ENCODE measurements around the gene NHSL1. TPM values are rescaled to one million over a fixed set of nuclear protein-coding genes. Genes with fewer than 3 reads are reported as not detected.

Gene NHSL1
- total and polyA plus RNA-seq, 2 of the 8 experiments (the other 6 are each of a cell fraction or from before 2014, with no cell fraction given), result 7.2 to 32.4 TPM

DNA sequence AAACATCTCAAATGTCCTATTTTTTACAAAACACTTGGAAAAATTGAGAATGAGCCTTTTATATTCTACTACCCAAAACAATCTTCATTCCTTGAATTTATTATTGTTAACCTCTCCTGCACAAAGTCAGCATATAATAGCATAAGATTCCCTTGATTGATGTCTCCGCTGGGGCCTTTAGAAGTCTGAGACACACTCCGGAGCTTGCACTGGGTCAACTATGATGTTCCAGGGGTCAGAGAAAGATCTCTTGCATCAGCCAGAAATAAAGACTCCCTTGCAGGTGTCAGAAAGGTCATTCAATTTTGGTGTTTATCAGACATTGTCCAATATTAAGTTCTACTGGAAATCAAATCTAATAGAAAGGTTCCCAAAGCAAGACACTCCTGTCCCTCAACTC, 29.7 kb upstream of the NHSL1 start:
- H2AK5ac ChIP-seq (ENCODE audit: low read depth, low read length), result no peak overlapping the region
- H3K27ac ChIP-seq (ENCODE audit: low read depth, low read length), result no peak overlapping the region
- H3K14ac ChIP-seq (ENCODE audit: insufficient read length), result no peak overlapping the region
- no peak overlapping the region for H4K8ac ChIP-seq (ENCODE audit: extremely low read depth, insufficient read depth, low read length)
- H2BK120ac ChIP-seq (replicated peaks; ENCODE audit: low read depth, low read length), result no peak overlapping the region
- no peak for FAIRE-seq
- H3K9me3 ChIP-seq (ENCODE audit: insufficient read depth in 2 of 2, low read depth in 1 of 2, low read length in 1 of 2), result no peaks in the 10 kb centered on the region
- ChIA-PET CTCF (ENCODE audit: partially characterized antibody) (interaction anchor here (0.6 to 1.8 kb wide), 7 partner anchors 8 to 101 kb away, joined by 3 to 4 read pairs (median 3); no protein-coding TSS in a partner anchor), POLR2A (ENCODE audit: partially characterized antibody) (no interaction called here)
- no peaks in the 10 kb centered on the region for H4K20me1 ChIP-seq (replicated peaks in 1 of 2; ENCODE audit: control insufficient read depth in 1 of 2, insufficient read depth in 2 of 2, low read length in 2 of 2)
- no peak for DNase-seq (ENCODE audit: low read depth in 1 of 2, low spot score in 2 of 2)
- WGBS, 2 experiments (ENCODE audit: extremely low coverage in 1 of 2, insufficient coverage in 1 of 2, insufficient read length in 1 of 2, insufficient replicate concordance in 2 of 2, low coverage in 1 of 2, low lambda C conversion rate in 2 of 2, missing lambda C conversion rate in 1 of 2), result 83% methylated on average over 2 of the region's 2 CpGs; no CpG with 5 or more reads in 1 of the 2 experiments
- no peak overlapping the region for H2BK5ac ChIP-seq (ENCODE audit: low read depth, low read length)
- H2BK12ac ChIP-seq (ENCODE audit: low read depth, low read length), result no peak overlapping the region
- H3K4me3 ChIP-seq (ENCODE audit: extremely low read depth in 1 of 4, insufficient read depth in 2 of 4, low read depth in 3 of 4, low read length in 4 of 4), result no peak overlapping the region
- no peaks in the 10 kb centered on the region for H3K27me3 ChIP-seq (replicated peaks in 1 of 4; ENCODE audit: control insufficient read depth in 3 of 4, extremely low read depth in 1 of 4, insufficient read depth in 3 of 4, low read length in 3 of 4)
- H2AFZ ChIP-seq (ENCODE audit: low read length), result no peak overlapping the region
- H2BK20ac ChIP-seq (ENCODE audit: low read length), result no peak overlapping the region
- H3K23ac ChIP-seq (ENCODE audit: insufficient read length), result no peak overlapping the region
- no peak overlapping the region for H3K4ac ChIP-seq (replicated peaks; ENCODE audit: insufficient read length, low read depth, low read length)
- H3K79me2 ChIP-seq (ENCODE audit: control insufficient read depth in 1 of 2, insufficient read depth in 2 of 2, low read length in 2 of 2), result no peaks in the 10 kb centered on the region; a peak in 1 of 4 replicates
- no peak overlapping the region for H3K18ac ChIP-seq (ENCODE audit: extremely low read depth, low read length)
- H3K23me2 ChIP-seq (ENCODE audit: low read depth, low read length), result peaks cover 1% of the 10 kb centered on the region; the same call in 1 of the 2 replicates
- H4K91ac ChIP-seq (replicated peaks; ENCODE audit: insufficient read length, low read length), result no peak overlapping the region
- no peaks in the 10 kb centered on the region; the same call in 1 of the 2 replicates for H3K79me1 ChIP-seq (ENCODE audit: low read depth, low read length)
- H3K4me1 ChIP-seq (replicated peaks in 1 of 4; ENCODE audit: control insufficient read depth in 3 of 4, insufficient read depth in 4 of 4, low read length in 3 of 4), result peaks cover 1 to 12% (median 3%) of the 10 kb centered on the region in 4 experiments; a peak in 4 of 7 replicates
- H3K9ac ChIP-seq (replicated peaks in 1 of 4; ENCODE audit: extremely low read depth in 1 of 4, low read depth in 3 of 4, low read length in 3 of 4), result no peak overlapping the region
- H2BK15ac ChIP-seq (ENCODE audit: low read length), result no peak overlapping the region
- H4K5ac ChIP-seq (ENCODE audit: insufficient read length, low read depth, low read length), result no peak overlapping the region
- no peak overlapping the region for H3K4me2 ChIP-seq (ENCODE audit: insufficient read depth in 1 of 2, low read depth in 2 of 2, low read length in 2 of 2)
- H3K36me3 ChIP-seq (ENCODE audit: control insufficient read depth in 2 of 4, insufficient read depth in 4 of 4, low read length in 3 of 4), result no peaks in the 10 kb centered on the region
- no peak overlapping the region for H3K56ac ChIP-seq (replicated peaks; ENCODE audit: insufficient read length, low read depth, low read length)
- no peak for TF ChIP-seq GABPA (IDR thresholded peaks at IDR 0.05; ENCODE audit: borderline replicate concordance, insufficient read depth, low read length)
- no peak for TF ChIP-seq BACH1 (IDR thresholded peaks at IDR 0.05; ENCODE audit: low read length)
- TF ChIP-seq NANOG (IDR thresholded peaks at IDR 0.05; ENCODE audit: insufficient read depth, low read depth, low read length, poor library complexity, severe bottlenecking), result no peak
- no peak for TF ChIP-seq CBX5 (IDR thresholded peaks at IDR 0.05; ENCODE audit: low read depth, low read length)
- no peak for TF ChIP-seq EGR1 (IDR thresholded peaks at IDR 0.05; ENCODE audit: borderline replicate concordance, low read depth, low read length)
- TF ChIP-seq, protein P1, sequence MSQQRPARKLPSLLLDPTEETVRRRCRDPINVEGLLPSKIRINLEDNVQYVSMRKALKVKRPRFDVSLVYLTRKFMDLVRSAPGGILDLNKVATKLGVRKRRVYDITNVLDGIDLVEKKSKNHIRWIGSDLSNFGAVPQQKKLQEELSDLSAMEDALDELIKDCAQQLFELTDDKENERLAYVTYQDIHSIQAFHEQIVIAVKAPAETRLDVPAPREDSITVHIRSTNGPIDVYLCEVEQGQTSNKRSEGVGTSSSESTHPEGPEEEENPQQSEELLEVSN (IDR thresholded peaks at IDR 0.05), result no peak
- no peak for TF ChIP-seq POLR2AphosphoS5 (IDR thresholded peaks at IDR 0.05; ENCODE audit: low read depth, low read length)
- TF ChIP-seq TCF12 (IDR thresholded peaks at IDR 0.05; ENCODE audit: low read depth, low read length), result no peak
- no peak for TF ChIP-seq ASH2L (IDR thresholded peaks at IDR 0.05; ENCODE audit: low read length)
- no peak for TF ChIP-seq RAD21 (IDR thresholded peaks at IDR 0.05 in 1 of 2, conservative IDR thresholded peaks at IDR 0.05 in 1 of 2; ENCODE audit: low read depth in 2 of 2, low read length in 2 of 2)
- no peak for TF ChIP-seq POU5F1 (IDR thresholded peaks at IDR 0.05; ENCODE audit: low read depth, low read length)
- TF ChIP-seq CREB1 (IDR thresholded peaks at IDR 0.05), result no peak
- no peak for TF ChIP-seq RBBP5 (IDR thresholded peaks at IDR 0.05; ENCODE audit: borderline replicate concordance, low read depth, low read length)
- no peak for TF ChIP-seq SIX5 (IDR thresholded peaks at IDR 0.05; ENCODE audit: low read depth, low read length)
- no peak for TF ChIP-seq SP1 (IDR thresholded peaks at IDR 0.05; ENCODE audit: low read depth, low read length)
